H9 (cell line): ENCODE data around the gene GLRA3. TPM values are rescaled to one million over a fixed set of nuclear protein-coding genes. Genes with fewer than 3 reads are reported as not detected.

Experiments used
- DNase-seq: peaks from one replicate; pipeline ENCODE4 v3.0.0-alpha.2; 2017
- H2AFZ ChIP-seq: one replicate; pipeline ENCODE4 v1.6.1; 2013; ENCODE audit warnings: mild to moderate bottlenecking, low read length, control low read depth, moderate library complexity
- H2AK5ac ChIP-seq: 2 replicates; pipeline ENCODE4 v1.6.1; 2013; ENCODE audit warnings: low read length, control low read depth, mixed read lengths; ENCODE audit not compliant: insufficient read length
- H2BK120ac ChIP-seq: one replicate; pipeline ENCODE4 v1.6.1; 2013; ENCODE audit warnings: low read depth, mild to moderate bottlenecking, low read length, control low read depth, inconsistent platforms; ENCODE audit not compliant: poor library complexity, severe bottlenecking
- H2BK12ac ChIP-seq: 2 replicates; pipeline ENCODE4 v1.6.1; 2013; ENCODE audit warnings: low read length, control low read depth, mixed read lengths, low read depth; ENCODE audit not compliant: insufficient read length
- H2BK15ac ChIP-seq: 2 replicates; pipeline ENCODE4 v1.6.1; 2013; ENCODE audit warnings: low read depth, low read length, control low read depth
- H2BK20ac ChIP-seq: one replicate; pipeline ENCODE4 v1.6.1; 2013; ENCODE audit warnings: low read depth, mild to moderate bottlenecking, low read length, control low read depth, inconsistent platforms; ENCODE audit not compliant: poor library complexity, severe bottlenecking
- H2BK5ac ChIP-seq: 2 replicates; pipeline ENCODE4 v1.6.1; 2013; ENCODE audit warnings: low read length, control low read depth, mixed read lengths; ENCODE audit not compliant: insufficient read length
- H3K14ac ChIP-seq: 2 replicates; pipeline ENCODE4 v1.6.1; 2013; ENCODE audit warnings: low read length, control low read depth; ENCODE audit not compliant: insufficient read depth
- H3K18ac ChIP-seq: 2 replicates; pipeline ENCODE4 v1.6.1; 2013; ENCODE audit warnings: low read depth, mild to moderate bottlenecking, mixed read lengths, low read length, control low read depth; ENCODE audit not compliant: insufficient read length
- H3K23ac ChIP-seq: 2 replicates; pipeline ENCODE4 v1.6.1; 2013; ENCODE audit warnings: low read length, control low read depth, mixed read lengths, low read depth; ENCODE audit not compliant: insufficient read length
- H3K23me2 ChIP-seq: 2 replicates; pipeline ENCODE4 v1.6.1; 2013; ENCODE audit warnings: low read depth, mild to moderate bottlenecking, mixed read lengths, low read length, control low read depth; ENCODE audit not compliant: insufficient read length, poor library complexity, severe bottlenecking
- H3K27ac ChIP-seq: 2 replicates; pipeline ENCODE4 v1.5.1; 2013; ENCODE audit warnings: low read length, control low read depth, mixed read lengths, low read depth; ENCODE audit not compliant: insufficient read length
- H3K27me3 ChIP-seq: 2 replicates; pipeline ENCODE4 v1.6.1; 2013; ENCODE audit warnings: low read length, control low read depth, inconsistent platforms; ENCODE audit not compliant: insufficient read depth
- H3K4ac ChIP-seq: 2 replicates; pipeline ENCODE4 v1.6.1; 2013; ENCODE audit warnings: low read depth, mild to moderate bottlenecking, control low read depth, inconsistent platforms, low read length, moderate library complexity
- H3K4me1 ChIP-seq: 2 replicates; pipeline ENCODE4 v1.6.1; 2013; ENCODE audit warnings: low read length, control low read depth, inconsistent platforms; ENCODE audit not compliant: insufficient read depth
- H3K4me2 ChIP-seq: 2 replicates; pipeline ENCODE4 v1.6.1; 2013; ENCODE audit warnings: low read length, control low read depth, mixed read lengths; ENCODE audit not compliant: insufficient read length, insufficient read depth
- H3K56ac ChIP-seq: 2 replicates; pipeline ENCODE4 v1.6.1; 2013; ENCODE audit warnings: low read depth, mild to moderate bottlenecking, mixed read lengths, low read length, control low read depth; ENCODE audit not compliant: insufficient read length
- H3K79me1 ChIP-seq: 2 replicates; pipeline ENCODE4 v1.6.1; 2013; ENCODE audit warnings: low read depth, mild to moderate bottlenecking, moderate library complexity, low read length, control low read depth, inconsistent platforms; ENCODE audit not compliant: insufficient read depth, poor library complexity, severe bottlenecking
- H3K79me2 ChIP-seq: 2 replicates; pipeline ENCODE4 v1.6.1; 2013; ENCODE audit warnings: low read length, control low read depth, inconsistent platforms; ENCODE audit not compliant: insufficient read depth
- H3K9ac ChIP-seq: 2 replicates; pipeline ENCODE4 v1.6.1; 2013; ENCODE audit warnings: low read length, control low read depth, mixed read lengths; ENCODE audit not compliant: insufficient read length; ENCODE audit errors: extremely low read depth
- H3K9me3 ChIP-seq: one replicate; pipeline ENCODE4 v1.6.1; 2013; ENCODE audit warnings: low read depth, low read length, inconsistent platforms; ENCODE audit not compliant: control insufficient read depth
- H3T11ph ChIP-seq: one replicate; pipeline ENCODE4 v1.6.1; 2013; ENCODE audit warnings: mild to moderate bottlenecking, low read length, control low read depth, inconsistent platforms
- H4K20me1 ChIP-seq: one replicate; pipeline ENCODE4 v1.6.1; 2013; ENCODE audit not compliant: control insufficient read depth, insufficient read length, insufficient read depth
- H4K5ac ChIP-seq: 2 replicates; pipeline ENCODE4 v1.6.1; 2013; ENCODE audit warnings: low read depth, mild to moderate bottlenecking, mixed read lengths, low read length, control low read depth; ENCODE audit not compliant: insufficient read length
- H4K8ac ChIP-seq: replicated peaks from 2 replicates; pipeline ENCODE4 v1.6.1; 2013; ENCODE audit warnings: low read length, control low read depth, mixed read lengths, low read depth; ENCODE audit not compliant: insufficient read length
- H4K91ac ChIP-seq: 2 replicates; pipeline ENCODE4 v1.6.1; 2013; ENCODE audit warnings: low read depth, mild to moderate bottlenecking, moderate library complexity, mixed read lengths, low read length, control low read depth; ENCODE audit not compliant: insufficient read length
- H3K27ac Mint-ChIP-seq, 3 experiments: 2 replicates in 2 of 3; 3 replicates in 1 of 3; pipeline ENCODE4 v1.8.0; 2020 to 2021; ENCODE audit warnings: mixed read lengths in 3 of 3, mild to moderate bottlenecking in 1 of 3, moderate library complexity in 1 of 3
- H3K27me3 Mint-ChIP-seq: 2 replicates; pipeline ENCODE4 v1.8.0; 2021; ENCODE audit warnings: low read depth, mild to moderate bottlenecking, moderate library complexity, mixed read lengths
- H3K36me3 Mint-ChIP-seq, 3 experiments: 2 replicates in 2 of 3; 3 replicates in 1 of 3; pipeline ENCODE4 v1.8.0; 2020 to 2021; ENCODE audit warnings: low read depth in 3 of 3, mixed read lengths in 3 of 3; ENCODE audit not compliant: insufficient read depth in 1 of 3
- H3K4me1 Mint-ChIP-seq, 2 experiments: 2 replicates each; pipeline ENCODE4 v1.8.0; 2020; ENCODE audit warnings: mixed read lengths in 2 of 2
- H3K4me3 Mint-ChIP-seq, 2 experiments: 2 replicates in 1 of 2; 3 replicates in 1 of 2; pipeline ENCODE4 v1.8.0; 2020 to 2021; ENCODE audit warnings: mild to moderate bottlenecking in 2 of 2, mixed read lengths in 2 of 2, moderate library complexity in 1 of 2
- H3K9me3 Mint-ChIP-seq, 2 experiments: 2 replicates in 1 of 2; 3 replicates in 1 of 2; pipeline ENCODE4 v1.8.0; 2020; ENCODE audit warnings: mild to moderate bottlenecking in 2 of 2, mixed read lengths in 2 of 2, moderate library complexity in 1 of 2
- WGBS: extraction: QIAGEN DNeasy Blood & Tissue Kit; methylation state at CpG from one replicate; pipeline ENCODE4 v1.1.7; 2013; ENCODE audit warnings: missing lambda C conversion rate, low lambda C conversion rate, mixed read lengths; ENCODE audit not compliant: insufficient read length; ENCODE audit errors: extremely low coverage; 5-methylcytosine and 5-hydroxymethylcytosine counted together
- total RNA-seq: library from RNA; stranded (reverse); gene quantifications from 2 replicates; pipeline ENCODE4 v1.2.1, GENCODE V29; 2021
- TF ChIP-seq, protein P1 (sequence below): fragments of 200-600 bp; sonication (generic); conservative IDR thresholded peaks from 3 replicates; pipeline ENCODE4 v1.8.0; 2021; ENCODE audit warnings: antibody characterized with exemption, mild to moderate bottlenecking

Gene GLRA3
- total RNA-seq, 1 experiment from 2014 or later = 0.09 TPM

DNA sequence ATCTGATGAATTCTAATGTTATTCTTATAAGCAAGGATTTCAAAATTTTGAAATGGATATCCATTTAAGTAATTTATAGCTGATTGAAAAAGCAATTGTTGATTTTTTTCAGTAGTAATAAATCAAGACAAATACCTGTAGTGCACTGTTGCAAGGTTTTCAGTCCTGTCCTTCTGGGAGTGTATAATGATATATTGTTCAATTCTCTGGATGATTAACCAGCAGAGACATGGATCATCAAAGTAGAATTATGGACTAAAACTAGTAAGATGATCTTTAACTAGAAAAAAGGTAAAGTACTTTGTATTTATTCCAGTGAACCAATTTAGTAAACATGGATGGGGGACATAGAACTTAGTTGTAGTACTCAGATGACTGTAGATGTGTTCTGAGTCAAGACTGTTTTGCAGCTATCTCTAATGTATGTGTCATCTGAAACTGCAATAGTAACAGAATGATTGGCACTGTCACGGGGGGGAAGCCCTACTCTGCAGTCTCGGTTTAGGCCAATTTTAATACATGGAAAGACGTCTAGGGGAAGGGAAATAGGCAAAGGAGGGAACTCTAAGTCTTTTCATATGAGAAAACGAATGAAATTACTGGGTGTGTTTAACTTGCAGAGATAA is 121.9 kb downstream of the GLRA3 start:
- Histone ChIP-seq H4K91ac (no peak overlapping the region), H3K4me1 (no peaks in the 10 kb centered on the region), H2BK15ac (no peak overlapping the region), H3K27ac (no peak overlapping the region), H3K23ac (no peak overlapping the region), H3K27me3 (no peaks in the 10 kb centered on the region), H4K5ac (no peak overlapping the region), H3K79me2 (no peaks in the 10 kb centered on the region), H2BK20ac (no peak overlapping the region), H4K8ac (no peak overlapping the region), H3K18ac (no peak overlapping the region), H2AFZ (no peak overlapping the region), H2BK120ac (no peak overlapping the region), H3K9ac (no peak overlapping the region), H3K14ac (no peak overlapping the region), H3T11ph (no peak overlapping the region), H3K4ac (no peak overlapping the region), H4K20me1 (no peaks in the 10 kb centered on the region), H3K9me3 (no peaks in the 10 kb centered on the region), H3K4me2 (no peak overlapping the region), H2AK5ac (no peak overlapping the region), H2BK5ac (no peak overlapping the region), H3K56ac (no peak overlapping the region), H2BK12ac (no peak overlapping the region), H3K23me2 (no peaks in the 10 kb centered on the region), H3K79me1 (no peaks in the 10 kb centered on the region)
- TF ChIP-seq, protein P1, sequence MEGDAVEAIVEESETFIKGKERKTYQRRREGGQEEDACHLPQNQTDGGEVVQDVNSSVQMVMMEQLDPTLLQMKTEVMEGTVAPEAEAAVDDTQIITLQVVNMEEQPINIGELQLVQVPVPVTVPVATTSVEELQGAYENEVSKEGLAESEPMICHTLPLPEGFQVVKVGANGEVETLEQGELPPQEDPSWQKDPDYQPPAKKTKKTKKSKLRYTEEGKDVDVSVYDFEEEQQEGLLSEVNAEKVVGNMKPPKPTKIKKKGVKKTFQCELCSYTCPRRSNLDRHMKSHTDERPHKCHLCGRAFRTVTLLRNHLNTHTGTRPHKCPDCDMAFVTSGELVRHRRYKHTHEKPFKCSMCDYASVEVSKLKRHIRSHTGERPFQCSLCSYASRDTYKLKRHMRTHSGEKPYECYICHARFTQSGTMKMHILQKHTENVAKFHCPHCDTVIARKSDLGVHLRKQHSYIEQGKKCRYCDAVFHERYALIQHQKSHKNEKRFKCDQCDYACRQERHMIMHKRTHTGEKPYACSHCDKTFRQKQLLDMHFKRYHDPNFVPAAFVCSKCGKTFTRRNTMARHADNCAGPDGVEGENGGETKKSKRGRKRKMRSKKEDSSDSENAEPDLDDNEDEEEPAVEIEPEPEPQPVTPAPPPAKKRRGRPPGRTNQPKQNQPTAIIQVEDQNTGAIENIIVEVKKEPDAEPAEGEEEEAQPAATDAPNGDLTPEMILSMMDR = no peak
- no peak for DNase-seq
- H3K27me3 Mint-ChIP-seq = no peaks in the 10 kb centered on the region
- H3K4me1 Mint-ChIP-seq = no peaks in the 10 kb centered on the region
- no peaks in the 10 kb centered on the region for H3K36me3 Mint-ChIP-seq
- no peak overlapping the region for H3K27ac Mint-ChIP-seq
- no peak overlapping the region for H3K4me3 Mint-ChIP-seq
- WGBS = no CpG with 5 or more reads among the region's 4 CpGs
- H3K9me3 Mint-ChIP-seq = no peaks in the 10 kb centered on the region
